Panc1 (cell line): ENCODE data around the gene MREG.

Source experiments
- CTCF ChIP-seq: fragments of 450-650 bp; IDR thresholded peaks from 2 replicates; pipeline ENCODE4 v1.5.1; 2017; ENCODE audit warnings: mild to moderate bottlenecking
- POLR2AphosphoS5 ChIP-seq: IDR thresholded peaks from 2 replicates; pipeline ENCODE4 v1.6.1; 2012; ENCODE audit warnings: mild to moderate bottlenecking, low read depth, low read length, moderate library complexity
- SIN3A ChIP-seq: IDR thresholded peaks from 2 replicates; pipeline ENCODE4 v1.6.1; 2012; ENCODE audit warnings: low read depth, mild to moderate bottlenecking, low read length, moderate library complexity, borderline replicate concordance; ENCODE audit not compliant: insufficient read depth
- TCF7L2 ChIP-seq: IDR thresholded peaks from 2 replicates; pipeline ENCODE4 v1.6.1; 2011; ENCODE audit warnings: mild to moderate bottlenecking, low read depth, low read length, inconsistent platforms

GRCh38 chr2:215968499-215968898 lies 44.9 kb downstream of the MREG start:
- TF ChIP-seq CTCF (no peak), POLR2AphosphoS5 (no peak), SIN3A (no peak), TCF7L2 (no peak)
